Neuronal stem cell (in vitro differentiated cells): ENCODE results near the gene OS9.

Source experiments
- DNase-seq: peaks from one replicate; pipeline ENCODE4 v3.0.0-alpha.2; 2013; ENCODE audit warnings: low spot score
- H2AFZ ChIP-seq: one replicate; pipeline ENCODE4 v1.6.1; 2013; ENCODE audit warnings: mild to moderate bottlenecking, low read length, inconsistent platforms
- H2AK5ac ChIP-seq: 2 replicates; pipeline ENCODE4 v1.6.1; 2013; ENCODE audit warnings: low read depth, mild to moderate bottlenecking, inconsistent platforms, low read length, moderate library complexity, mixed read lengths
- H2BK120ac ChIP-seq: 2 replicates; pipeline ENCODE4 v1.6.1; 2013; ENCODE audit warnings: low read depth, mild to moderate bottlenecking, inconsistent platforms, low read length, moderate library complexity, mixed read lengths
- H2BK12ac ChIP-seq: one replicate; pipeline ENCODE4 v1.6.1; 2013; ENCODE audit warnings: low read length, inconsistent platforms
- H2BK15ac ChIP-seq: 2 replicates; pipeline ENCODE4 v1.6.1; 2013; ENCODE audit warnings: mild to moderate bottlenecking, low read length, inconsistent platforms, mixed read lengths
- H2BK5ac ChIP-seq: one replicate; pipeline ENCODE4 v1.6.1; 2013; ENCODE audit warnings: inconsistent platforms, mild to moderate bottlenecking, low read length, moderate library complexity
- H3K14ac ChIP-seq: one replicate; pipeline ENCODE4 v1.6.1; 2013; ENCODE audit warnings: low read length, inconsistent platforms
- H3K18ac ChIP-seq: 2 replicates; pipeline ENCODE4 v1.6.1; 2013; ENCODE audit warnings: low read length, inconsistent platforms
- H3K23ac ChIP-seq: 2 replicates; pipeline ENCODE4 v1.6.1; 2013; ENCODE audit warnings: low read depth, mild to moderate bottlenecking, mixed read lengths, low read length, inconsistent platforms; ENCODE audit not compliant: poor library complexity
- H3K27ac ChIP-seq: replicated peaks from 3 replicates; pipeline ENCODE4 v1.5.1; 2013; ENCODE audit warnings: low read length, inconsistent platforms
- H3K27me3 ChIP-seq, 3 experiments: 2 replicates each; pipeline ENCODE4 v1.6.1; 2013; ENCODE audit warnings: low read length in 3 of 3, mild to moderate bottlenecking in 2 of 3, inconsistent platforms in 1 of 3, low read depth in 1 of 3, mixed read lengths in 1 of 3, moderate library complexity in 1 of 3; ENCODE audit not compliant: control insufficient read depth in 3 of 3, insufficient read depth in 3 of 3
- H3K36me3 ChIP-seq, 2 donors: replicated peaks in 1 of 2; 2 replicates each; pipeline ENCODE4 v1.6.1; 2013; ENCODE audit warnings: low read length in 2 of 2; ENCODE audit not compliant: control insufficient read depth in 2 of 2, insufficient read depth in 2 of 2
- H3K4ac ChIP-seq: 2 replicates; pipeline ENCODE4 v1.6.1; 2013; ENCODE audit warnings: inconsistent platforms, mild to moderate bottlenecking, low read length, moderate library complexity
- H3K4me1 ChIP-seq, 2 donors: 1 replicate in 1 of 2; 2 replicates in 1 of 2; pipeline ENCODE4 v1.6.1; 2013; ENCODE audit warnings: low read length in 2 of 2, low read depth in 1 of 2; ENCODE audit not compliant: control insufficient read depth in 2 of 2, insufficient read depth in 1 of 2
- H3K4me2 ChIP-seq: one replicate; pipeline ENCODE4 v1.6.1; 2013; ENCODE audit warnings: mild to moderate bottlenecking, low read length, inconsistent platforms; ENCODE audit not compliant: insufficient read depth, poor library complexity, severe bottlenecking
- H3K4me3 ChIP-seq, 2 donors: 2 replicates each; pipeline ENCODE4 v1.5.1; 2013; ENCODE audit warnings: low read length in 2 of 2, mild to moderate bottlenecking in 2 of 2, inconsistent platforms in 1 of 2, moderate library complexity in 1 of 2
- H3K79me1 ChIP-seq: one replicate; pipeline ENCODE4 v1.6.1; 2013; ENCODE audit warnings: low read depth, mild to moderate bottlenecking, inconsistent platforms, low read length, moderate library complexity
- H3K9ac ChIP-seq: one replicate; pipeline ENCODE4 v1.6.1; 2013; ENCODE audit warnings: mild to moderate bottlenecking, low read depth, low read length, inconsistent platforms; ENCODE audit not compliant: poor library complexity
- H3K9me3 ChIP-seq, 2 donors: replicated peaks in 1 of 2; 2 replicates each; pipeline versions ENCODE3 to v1.6.1; 2013; ENCODE audit warnings: low read length in 2 of 2, mild to moderate bottlenecking in 2 of 2, inconsistent platforms in 1 of 2, low read depth in 1 of 2, mixed read lengths in 1 of 2, moderate library complexity in 1 of 2; ENCODE audit not compliant: control insufficient read depth in 2 of 2, insufficient read depth in 1 of 2
- H4K8ac ChIP-seq: one replicate; pipeline ENCODE4 v1.6.1; 2013; ENCODE audit warnings: low read depth, mild to moderate bottlenecking, inconsistent platforms, low read length, moderate library complexity
- H4K91ac ChIP-seq: one replicate; pipeline ENCODE4 v1.6.1; 2013; ENCODE audit warnings: low read length, low read depth, mild to moderate bottlenecking, inconsistent platforms; ENCODE audit not compliant: poor library complexity
- WGBS, 2 donors: extraction: QIAGEN DNeasy Blood & Tissue Kit; methylation state at CpG; one replicate each; pipeline ENCODE4 v1.1.7; 2013; ENCODE audit warnings: missing lambda C conversion rate in 2 of 2, mixed read lengths in 1 of 2; ENCODE audit not compliant: insufficient read length in 2 of 2, insufficient replicate concordance in 1 of 2; ENCODE audit errors: extremely low coverage in 2 of 2; 5-methylcytosine and 5-hydroxymethylcytosine counted together

OS9 gene

GRCh38 chr12:57698414-57698813 lies 4.5 kb downstream of the OS9 start:
- Histone ChIP-seq H3K4me2 (no peak overlapping the region), H4K8ac (no peak overlapping the region)
- no CpG with 5 or more reads among the region's 3 CpGs for WGBS, 2 donors

GRCh38 chr12:57700317-57700716 lies 6.4 kb downstream of the OS9 start:
- H3K36me3 ChIP-seq, result peaks cover 10 to 63% of the 10 kb centered on the region in 2 donors
- no peak for DNase-seq
- WGBS, 2 donors, result no CpG with 5 or more reads among the region's 2 CpGs
- peaks cover 2% of the 10 kb centered on the region for H3K79me1 ChIP-seq
- no peak overlapping the region for H3K4me2 ChIP-seq
- peaks cover 0 to 6% of the 10 kb centered on the region in 2 donors for H3K9me3 ChIP-seq
- no peak overlapping the region for H3K18ac ChIP-seq
- no peak overlapping the region for H3K27ac ChIP-seq
- no peak overlapping the region for H2BK12ac ChIP-seq
- H3K27me3 ChIP-seq, result no peaks in the 10 kb centered on the region
- no peak overlapping the region for H2BK5ac ChIP-seq
- no peak overlapping the region for H2AK5ac ChIP-seq
- no peak overlapping the region for H2BK120ac ChIP-seq
- no peak overlapping the region for H2BK15ac ChIP-seq
- no peak overlapping the region for H2AFZ ChIP-seq
- no peaks in the 10 kb centered on the region for H3K4me1 ChIP-seq
- no peak overlapping the region for H3K23ac ChIP-seq
- H3K4ac ChIP-seq, result no peak overlapping the region
- no peak overlapping the region for H3K9ac ChIP-seq
- no peak overlapping the region for H3K4me3 ChIP-seq
- no peak overlapping the region for H4K8ac ChIP-seq
- no peak overlapping the region for H4K91ac ChIP-seq
- H3K14ac ChIP-seq, result no peak overlapping the region

More at GRCh38 chr12:57698414-57698813, 4.5 kb downstream of the OS9 start:
- no peak for DNase-seq
- Histone ChIP-seq H3K23ac (no peak overlapping the region), H2BK120ac (no peak overlapping the region), H4K91ac (no peak overlapping the region), H3K79me1 (peaks cover 4% of the 10 kb centered on the region), H3K4me3 (no peak overlapping the region), H2BK12ac (no peak overlapping the region), H2BK15ac (no peak overlapping the region), H3K27ac (no peak overlapping the region), H3K9ac (no peak overlapping the region), H3K18ac (no peak overlapping the region), H2BK5ac (no peak overlapping the region), H3K4ac (no peak overlapping the region), H3K36me3 (peaks cover 12 to 45% of the 10 kb centered on the region in 2 donors), H2AFZ (no peak overlapping the region), H3K27me3 (no peaks in the 10 kb centered on the region), H3K4me1 (peaks cover 5% of the 10 kb centered on the region in 2 donors), H3K9me3 (no peaks in the 10 kb centered on the region), H2AK5ac (no peak overlapping the region), H3K14ac (no peak overlapping the region)

GRCh38 chr12:57707250-57707649 lies 13.3 kb downstream of the OS9 start:
- H2BK5ac ChIP-seq, result no peak overlapping the region
- no CpG with 5 or more reads among the region's 3 CpGs for WGBS, 2 donors
- H4K91ac ChIP-seq, result no peak overlapping the region
- H2BK120ac ChIP-seq, result no peak overlapping the region
- no peak overlapping the region for H3K4me2 ChIP-seq
- no peak overlapping the region for H3K27ac ChIP-seq
- H3K36me3 ChIP-seq, result peaks cover 2 to 65% of the 10 kb centered on the region in 2 donors
- no peaks in the 10 kb centered on the region for H3K27me3 ChIP-seq
- H3K4me1 ChIP-seq, result no peaks in the 10 kb centered on the region
- H3K4me3 ChIP-seq, result no peak overlapping the region
- no peaks in the 10 kb centered on the region for H3K79me1 ChIP-seq
- no peak overlapping the region for H3K14ac ChIP-seq
- H2BK15ac ChIP-seq, result no peak overlapping the region
- no peak overlapping the region for H3K18ac ChIP-seq
- no peak overlapping the region for H4K8ac ChIP-seq
- H2BK12ac ChIP-seq, result no peak overlapping the region
- H2AK5ac ChIP-seq, result no peak overlapping the region
- H3K4ac ChIP-seq, result no peak overlapping the region
- no peak overlapping the region for H2AFZ ChIP-seq
- no peak overlapping the region for H3K9ac ChIP-seq
- DNase-seq, result no peak
- peaks cover 0 to 13% of the 10 kb centered on the region in 2 donors for H3K9me3 ChIP-seq
- no peak overlapping the region for H3K23ac ChIP-seq

GRCh38 chr12:57708296-57708695 lies 14.4 kb downstream of the OS9 start:
- H3K36me3 ChIP-seq, result peaks cover 2 to 61% of the 10 kb centered on the region in 2 donors
- peaks cover 0 to 3% of the 10 kb centered on the region in 2 donors for H3K4me1 ChIP-seq
- H3K27me3 ChIP-seq, result no peaks in the 10 kb centered on the region
- no peak overlapping the region for H2AK5ac ChIP-seq
- no peak overlapping the region for H2AFZ ChIP-seq
- no peak overlapping the region for H2BK15ac ChIP-seq
- DNase-seq, result no peak
- H4K8ac ChIP-seq, result no peak overlapping the region
- no peak overlapping the region for H3K4ac ChIP-seq
- H3K14ac ChIP-seq, result no peak overlapping the region
- H2BK12ac ChIP-seq, result no peak overlapping the region
- no peak overlapping the region for H3K9ac ChIP-seq
- no peak overlapping the region for H3K27ac ChIP-seq
- no peaks in the 10 kb centered on the region for H3K79me1 ChIP-seq
- no CpG with 5 or more reads among the region's 2 CpGs for WGBS, 2 donors
- no peak overlapping the region for H2BK120ac ChIP-seq
- H3K23ac ChIP-seq, result no peak overlapping the region
- H3K18ac ChIP-seq, result no peak overlapping the region
- no peak overlapping the region for H3K4me3 ChIP-seq
- H2BK5ac ChIP-seq, result no peak overlapping the region
- H3K4me2 ChIP-seq, result no peak overlapping the region
- H3K9me3 ChIP-seq, result peaks cover 0 to 13% of the 10 kb centered on the region in 2 donors
- H4K91ac ChIP-seq, result no peak overlapping the region
